NCI-H774 (cell line): ENCODE measurements around the gene LCN1.

Experiments used
- DNase-seq: peaks from one replicate; lab custom pipeline; 2025; lab: John Stamatoyannopoulos, UW

LCN1 gene

DNA sequence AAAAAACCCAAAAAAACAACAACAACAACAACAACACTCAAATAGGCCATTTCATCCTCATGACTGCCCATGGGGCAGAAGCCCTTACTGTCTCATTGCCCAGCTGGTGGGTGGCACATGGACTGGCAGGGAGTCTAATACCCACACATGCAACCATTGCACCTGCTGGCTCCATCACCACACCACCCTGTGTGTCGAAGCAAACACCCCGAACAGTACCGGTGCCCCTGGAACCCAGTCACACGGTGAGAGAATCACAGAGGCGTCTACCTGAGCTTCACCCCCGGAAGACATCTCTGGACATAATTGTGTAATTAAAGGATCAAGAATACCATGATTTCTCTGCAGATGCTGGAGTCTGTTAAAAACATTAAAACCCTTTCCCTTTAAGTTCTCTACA is 46.8 kb downstream of the LCN1 start:
- no peak for DNase-seq

DNA sequence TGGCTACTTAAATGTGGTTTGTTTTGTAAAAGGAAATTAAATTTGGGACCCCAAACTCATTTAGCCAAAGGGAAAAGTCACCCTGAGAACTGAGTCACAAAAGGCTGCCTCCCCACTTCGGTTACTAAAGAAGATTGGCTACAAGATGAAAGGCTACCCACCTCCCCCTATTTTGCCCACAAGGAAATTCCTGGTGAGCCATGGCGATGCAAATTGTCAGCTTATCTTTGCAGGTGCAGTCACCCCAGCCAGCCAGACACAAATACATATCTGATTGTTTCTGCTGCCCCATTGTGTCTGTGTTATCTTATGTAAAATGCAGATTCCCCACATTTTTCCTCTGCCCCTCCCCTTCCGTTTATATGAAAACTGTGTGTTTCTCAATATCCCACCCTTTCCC is 49.2 kb downstream of the LCN1 start:
- DNase-seq, result no peak

DNA sequence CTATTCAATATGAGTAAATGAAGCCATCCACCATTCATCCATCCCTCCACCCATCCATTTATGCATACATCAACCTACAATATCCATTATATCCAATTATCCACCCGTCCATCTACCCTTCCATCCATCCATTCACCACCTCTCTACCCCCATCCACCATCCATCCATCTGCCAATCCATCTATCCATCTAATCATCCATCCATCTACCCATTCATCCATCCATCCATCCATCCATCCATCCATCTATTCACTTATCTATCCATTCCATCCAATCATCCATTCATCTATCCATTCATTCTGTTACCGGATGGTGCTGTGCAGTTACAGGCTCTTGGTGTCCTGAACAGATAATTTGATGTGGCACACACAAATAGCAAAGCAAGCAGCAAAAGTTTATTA is 51.0 kb downstream of the LCN1 start:
- no peak for DNase-seq

GRCh38 chr9:135573124-135573523 is 51.9 kb downstream of the LCN1 start:
- no peak for DNase-seq

DNA sequence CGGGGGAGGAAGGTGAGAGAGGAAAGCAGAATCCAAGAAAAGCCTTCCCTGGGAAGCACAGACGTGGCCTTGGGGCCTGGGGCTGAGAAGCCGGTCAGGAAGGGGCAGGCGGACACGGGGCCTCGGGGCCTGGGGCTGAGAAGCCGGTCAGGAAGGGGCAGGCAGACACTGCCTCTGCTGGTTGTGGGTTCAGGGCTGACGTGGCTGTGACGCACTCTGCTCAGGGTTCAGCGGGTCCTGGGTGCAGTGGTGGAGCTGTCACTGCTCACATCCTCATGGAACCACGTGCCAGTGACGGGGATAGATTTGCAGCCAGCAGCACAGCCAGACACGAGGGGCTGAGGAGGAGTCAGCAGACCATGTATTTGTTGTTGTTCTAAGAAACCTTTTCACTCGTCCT is 53.1 kb downstream of the LCN1 start:
- DNase-seq, result no peak

GRCh38 chr9:135574943-135575342 is 53.7 kb downstream of the LCN1 start:
- DNase-seq, result no peak
